Uterus (tissue), 2 donors: ENCODE measurements around the gene ARMH4.

Source experiments
- POLR2A ChIP-seq, 2 donors: fragments of 450-650 bp; IDR thresholded peaks; one replicate each; pipeline ENCODE4 v1.6.1; 2016; ENCODE audit warnings: antibody characterized with exemption in 2 of 2, mild to moderate bottlenecking in 1 of 2, moderate library complexity in 1 of 2
- TF ChIP-seq, protein P1 (sequence below), 4 experiments: fragments of 200-600 bp in 2 of 4; fragments of 450-650 bp in 2 of 4; sonication (generic) in 2 of 4; IDR thresholded peaks; one replicate each; pipeline ENCODE4 v1.5.1; 2016 to 2019; ENCODE audit warnings: antibody characterized with exemption in 4 of 4, mild to moderate bottlenecking in 2 of 4, moderate library complexity in 1 of 4

DNA sequence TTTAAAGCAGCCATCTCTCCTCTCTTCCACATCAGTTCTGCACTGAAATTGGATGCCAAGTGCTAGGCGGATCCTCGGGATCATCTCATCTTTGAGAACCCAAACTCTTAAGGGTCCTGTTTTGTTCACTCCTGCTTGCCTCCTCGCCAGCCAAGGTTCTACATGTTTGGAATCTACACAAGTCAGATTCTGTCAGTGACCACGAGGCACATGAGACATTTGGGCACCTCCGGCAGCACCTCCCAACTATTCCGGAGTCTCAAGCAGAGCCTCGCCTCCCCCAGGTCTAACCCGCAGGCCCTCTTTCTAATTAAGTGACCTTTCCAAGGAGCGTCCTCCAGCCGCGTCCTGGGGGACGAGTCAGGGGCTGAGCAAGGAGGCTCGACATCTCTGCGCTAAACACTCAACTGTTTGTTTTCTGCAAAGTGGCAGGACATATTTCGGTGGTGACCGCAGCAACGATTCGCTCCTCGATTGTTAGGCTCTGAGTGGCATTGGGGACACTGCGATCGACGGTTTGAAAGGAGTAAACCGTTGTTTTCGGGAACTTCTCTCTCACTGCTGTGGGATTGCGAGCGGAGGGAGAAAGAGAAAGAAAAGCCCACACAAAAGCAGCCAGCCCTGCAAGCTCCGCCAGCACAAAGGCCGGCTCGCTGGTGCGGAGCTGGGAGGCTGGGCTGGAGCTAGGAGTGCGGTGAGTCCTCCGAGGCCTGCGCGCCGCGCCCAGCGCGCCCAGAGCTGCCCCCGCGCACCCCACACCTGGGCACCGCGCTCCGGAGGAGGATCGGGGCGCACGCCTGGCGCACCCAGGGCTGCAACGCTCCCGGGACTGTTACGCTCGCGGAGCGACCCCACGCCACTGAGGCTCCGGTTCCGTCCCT is 640 bp downstream of the ARMH4 start:
- TF ChIP-seq, protein P1, sequence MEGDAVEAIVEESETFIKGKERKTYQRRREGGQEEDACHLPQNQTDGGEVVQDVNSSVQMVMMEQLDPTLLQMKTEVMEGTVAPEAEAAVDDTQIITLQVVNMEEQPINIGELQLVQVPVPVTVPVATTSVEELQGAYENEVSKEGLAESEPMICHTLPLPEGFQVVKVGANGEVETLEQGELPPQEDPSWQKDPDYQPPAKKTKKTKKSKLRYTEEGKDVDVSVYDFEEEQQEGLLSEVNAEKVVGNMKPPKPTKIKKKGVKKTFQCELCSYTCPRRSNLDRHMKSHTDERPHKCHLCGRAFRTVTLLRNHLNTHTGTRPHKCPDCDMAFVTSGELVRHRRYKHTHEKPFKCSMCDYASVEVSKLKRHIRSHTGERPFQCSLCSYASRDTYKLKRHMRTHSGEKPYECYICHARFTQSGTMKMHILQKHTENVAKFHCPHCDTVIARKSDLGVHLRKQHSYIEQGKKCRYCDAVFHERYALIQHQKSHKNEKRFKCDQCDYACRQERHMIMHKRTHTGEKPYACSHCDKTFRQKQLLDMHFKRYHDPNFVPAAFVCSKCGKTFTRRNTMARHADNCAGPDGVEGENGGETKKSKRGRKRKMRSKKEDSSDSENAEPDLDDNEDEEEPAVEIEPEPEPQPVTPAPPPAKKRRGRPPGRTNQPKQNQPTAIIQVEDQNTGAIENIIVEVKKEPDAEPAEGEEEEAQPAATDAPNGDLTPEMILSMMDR (IDR thresholded peaks at IDR 0.05): no peak
- TF ChIP-seq POLR2A (IDR thresholded peaks at IDR 0.05): no peak
